EL (cell line): ENCODE data around the gene ATRN.
A peak's percentile ranks its signal among the peaks of the same experiment; 100 is the strongest.
"Not testable (repeated sequence)": the region's sequence is repeated elsewhere in the genome, so short reads cannot be mapped to it uniquely, and the experiment has no call there.

Source experiments
- DNase-seq: peaks from one replicate; pipeline ENCODE4 v3.0.0-alpha.2; 2016

ATRN gene

GRCh38 chr20:3576363-3576762 lies 105.5 kb downstream of the ATRN start:
- no peak for DNase-seq

GRCh38 chr20:3577366-3577765 lies 106.5 kb downstream of the ATRN start:
- no peak for DNase-seq

GRCh38 chr20:3580412-3580811 lies 109.6 kb downstream of the ATRN start:
- DNase-seq: no peak

- no peak for DNase-seq
These were observed 112.9 kb downstream of the ATRN start for GRCh38 chr20:3583765-3584164.

DNA sequence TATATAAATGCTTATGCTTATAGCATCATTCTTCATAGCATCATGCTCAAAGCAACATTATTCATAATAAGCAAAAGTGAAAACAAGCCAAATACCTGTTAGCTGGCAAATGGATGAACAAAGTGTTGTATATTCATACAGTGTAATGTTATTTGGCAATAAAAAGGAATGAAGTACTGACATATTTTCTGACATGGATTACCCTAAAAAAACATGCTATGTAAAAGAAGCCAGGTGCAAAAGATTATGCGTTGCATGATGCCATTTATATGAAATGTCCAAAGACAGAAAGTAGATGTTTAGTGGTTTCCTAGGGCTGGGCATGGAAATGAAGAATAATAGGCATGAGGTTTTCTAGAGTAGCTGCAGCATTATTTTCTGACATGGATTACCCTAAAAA lies 115.3 kb downstream of the ATRN start:
- DNase-seq: no peak

DNA sequence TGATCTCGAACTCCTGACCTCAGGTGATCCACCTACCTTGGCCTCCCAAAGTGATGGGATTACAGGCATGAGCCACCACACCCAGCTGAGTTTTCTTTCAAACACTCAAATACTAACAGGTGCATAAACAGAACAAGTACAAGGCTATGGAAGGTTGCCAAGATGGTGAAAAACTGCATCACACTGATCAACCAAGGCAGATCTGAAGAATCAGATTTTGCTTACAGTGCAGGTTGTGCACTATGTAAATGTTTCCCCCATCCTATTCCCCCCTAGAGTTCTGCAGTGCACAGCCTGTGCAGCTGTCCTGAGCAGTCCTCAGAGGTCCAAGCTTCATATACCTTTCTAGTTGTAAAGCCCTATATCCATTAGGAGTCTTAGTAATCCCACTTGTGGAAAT lies 119.3 kb downstream of the ATRN start:
- DNase-seq: no peak

DNA sequence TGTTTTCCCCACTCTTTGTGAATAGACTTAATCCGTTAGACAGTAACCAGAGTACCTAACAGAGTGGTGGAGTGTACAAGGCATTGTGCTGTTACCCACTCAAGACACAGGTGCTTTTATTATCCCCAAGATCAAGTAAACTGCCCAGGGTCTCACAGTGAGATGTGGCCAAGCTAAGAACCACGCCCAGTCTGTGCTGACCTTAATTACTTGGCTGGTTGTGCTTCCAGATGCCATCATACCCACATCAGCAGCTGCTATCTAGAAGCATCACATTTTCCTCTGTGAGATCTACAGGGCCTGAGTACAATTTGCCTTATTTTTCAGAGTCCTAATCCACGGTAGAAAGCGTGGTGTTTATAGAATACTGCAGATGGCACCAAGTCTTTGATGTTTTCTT lies 122.1 kb downstream of the ATRN start:
- DNase-seq: no peak

DNA sequence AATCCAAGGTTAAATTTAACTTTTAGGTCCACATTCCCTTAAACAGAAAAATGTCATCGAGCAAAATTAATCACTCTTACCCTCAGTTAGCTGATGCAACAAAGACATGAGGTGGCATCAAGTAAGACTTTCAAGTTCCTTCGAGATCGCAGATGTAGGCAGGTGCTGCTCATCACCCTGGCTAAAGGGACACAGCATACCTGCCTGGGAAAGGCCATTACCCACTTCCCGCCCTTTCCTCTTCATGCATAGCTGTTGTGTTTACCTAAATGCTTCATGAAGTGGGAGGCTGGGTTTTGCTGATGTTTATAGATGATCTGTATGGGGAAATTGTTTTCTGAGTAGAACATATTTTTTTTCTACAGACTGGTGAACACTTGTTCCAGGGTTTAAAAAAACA lies 124.7 kb downstream of the ATRN start:
- DNase-seq: no peak

DNA sequence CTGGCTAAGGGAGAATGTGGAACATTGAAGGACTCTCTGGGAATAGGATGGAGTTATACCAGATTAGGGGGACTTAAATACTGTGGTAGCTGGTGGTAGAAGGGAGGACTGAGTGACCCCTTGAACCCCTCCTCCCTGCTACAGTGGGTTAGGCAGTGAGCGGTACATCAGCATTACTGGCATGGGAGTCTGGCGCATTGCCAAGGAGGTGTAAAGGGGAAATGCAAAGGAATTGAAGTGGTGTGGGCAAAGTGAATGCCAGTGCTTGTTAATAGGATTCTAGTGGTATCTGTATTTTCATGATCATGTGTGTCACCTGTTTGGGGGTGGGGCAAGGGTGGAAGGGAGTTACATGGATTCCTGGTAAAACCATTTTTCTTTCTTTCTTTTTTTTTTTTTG lies 132.3 kb downstream of the ATRN start:
- DNase-seq: no peak

DNA sequence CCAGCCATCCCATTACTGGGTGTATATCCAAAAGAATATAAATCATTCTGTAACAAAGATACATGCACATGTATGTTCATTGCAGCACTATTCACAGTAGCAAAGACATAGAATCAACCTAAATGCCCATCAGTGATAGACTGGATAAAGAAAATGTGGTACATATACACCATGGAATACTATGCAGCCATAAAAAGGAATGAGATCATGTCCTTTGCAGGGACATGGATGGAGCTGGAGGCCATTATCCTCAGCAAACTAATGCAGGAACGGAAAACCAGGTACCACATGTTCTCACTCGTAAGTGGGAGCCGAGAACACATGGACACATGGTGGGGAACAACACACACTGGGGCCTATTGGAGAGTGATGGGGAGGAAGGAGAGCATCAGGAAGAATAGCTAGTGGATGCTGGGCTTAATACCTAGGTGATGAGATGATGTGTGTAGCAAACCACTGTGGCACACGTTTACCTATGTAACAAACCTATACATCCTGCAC lies 134.6 kb downstream of the ATRN start:
- not testable (repeated sequence) for DNase-seq

DNA sequence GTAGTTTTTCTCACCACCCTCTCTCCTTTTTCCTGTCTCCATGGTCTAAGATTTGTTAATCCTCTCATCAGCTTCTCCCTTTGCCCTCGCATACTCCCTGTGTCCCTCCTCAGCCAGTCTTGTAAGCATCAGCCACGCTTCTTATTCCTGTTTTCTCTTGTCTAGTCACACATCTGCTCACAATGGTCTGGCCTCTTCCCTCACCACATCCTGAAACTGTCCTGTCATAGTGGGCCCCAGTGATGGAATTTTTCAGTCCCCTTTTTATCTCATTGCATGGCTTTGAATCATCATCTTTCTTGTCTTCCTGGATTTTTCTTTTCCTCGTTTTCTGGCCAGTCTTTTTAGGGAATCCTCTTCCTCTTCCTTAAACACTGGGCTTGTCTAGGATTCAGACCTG lies 135.2 kb downstream of the ATRN start:
- DNase-seq: peak; percentile 59

- no peak for DNase-seq
These were observed 141.1 kb downstream of the ATRN start for GRCh38 chr20:3611901-3612300.

- no peak for DNase-seq
These were observed 142.2 kb downstream of the ATRN start for GRCh38 chr20:3612795-3613572.

- peak; percentile 8 for DNase-seq
These were observed 143.1 kb downstream of the ATRN start for GRCh38 chr20:3613821-3614440.

DNA sequence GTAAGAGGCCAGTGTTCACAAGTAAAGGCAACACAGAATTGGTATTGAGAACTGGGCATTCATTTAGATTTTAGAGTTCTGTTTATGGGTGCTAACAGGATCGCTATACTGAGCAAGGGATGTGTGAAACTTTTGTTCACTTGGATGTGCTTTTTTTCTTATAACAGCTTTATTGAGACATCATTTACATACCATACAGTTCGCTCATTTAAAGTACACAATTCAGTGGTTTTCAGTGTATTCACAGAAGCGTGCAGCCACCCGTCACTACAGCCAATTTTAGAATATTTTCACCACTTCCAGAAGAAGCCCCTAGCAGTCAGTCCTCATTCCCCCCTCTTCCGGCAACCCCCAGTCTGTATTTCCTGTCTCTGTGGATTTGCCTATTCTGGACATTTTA lies 143.6 kb downstream of the ATRN start:
- no peak for DNase-seq

GRCh38 chr20:3615171-3615840 lies 144.5 kb downstream of the ATRN start:
- DNase-seq: not testable (repeated sequence)

DNA sequence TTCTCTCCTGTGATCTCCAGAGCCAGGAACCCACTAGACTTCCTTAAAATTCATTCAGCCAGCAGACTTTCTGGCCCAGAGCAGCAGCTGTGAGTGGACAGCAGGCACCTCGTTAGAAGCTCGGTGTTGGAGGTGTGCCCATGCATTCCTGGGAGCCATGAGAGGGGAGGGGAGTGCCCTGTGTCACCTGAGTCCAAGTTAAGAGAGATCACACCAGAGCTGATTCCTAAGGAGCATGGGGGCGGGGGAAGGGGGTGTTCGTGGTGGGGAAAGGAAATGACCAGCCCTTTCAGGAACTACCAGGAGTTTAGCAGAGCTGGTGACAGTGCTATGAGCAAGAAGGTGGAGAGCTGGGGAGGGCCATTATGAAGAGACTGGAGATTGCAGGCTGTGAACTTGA lies 145.4 kb downstream of the ATRN start:
- DNase-seq: peak; percentile 44

DNA sequence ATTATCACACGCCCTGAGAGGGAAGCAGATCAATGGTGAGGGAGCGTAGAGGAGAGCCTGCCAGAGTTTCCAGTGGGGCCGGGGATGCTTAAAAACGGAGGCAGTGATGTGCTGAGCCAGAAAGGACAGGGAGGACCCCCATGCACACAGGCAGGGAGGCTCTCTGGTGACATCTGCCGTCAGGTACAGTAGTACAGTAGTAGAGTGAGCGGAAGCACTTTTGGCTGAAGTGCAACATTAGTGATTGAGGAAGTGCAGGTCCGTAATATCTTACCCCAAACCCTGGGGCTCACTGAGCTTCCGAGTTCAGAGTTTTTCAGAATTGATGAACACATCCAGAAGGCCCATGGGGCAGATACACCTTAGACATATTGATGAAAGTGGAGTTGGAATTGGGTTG lies 150.3 kb downstream of the ATRN start:
- DNase-seq: no peak

DNA sequence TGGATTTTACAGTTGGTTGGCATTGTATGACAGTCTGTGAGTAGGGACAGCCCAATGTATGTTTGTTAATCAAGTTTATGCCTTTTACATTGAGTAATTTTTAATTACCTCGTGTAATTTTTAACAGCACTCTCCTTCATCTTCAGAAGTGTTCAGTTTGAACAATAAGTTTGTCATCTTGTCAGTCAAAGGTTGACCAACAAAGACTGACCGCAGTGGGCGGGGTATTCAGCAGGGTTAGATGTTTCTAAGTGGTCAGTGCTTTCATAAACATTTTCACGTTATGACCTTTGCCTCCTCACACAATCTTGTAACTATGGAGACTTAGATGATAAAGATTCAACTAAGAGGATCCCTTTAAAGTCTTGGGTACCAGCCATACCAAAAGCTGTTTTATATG lies 151.6 kb downstream of the ATRN start:
- DNase-seq: no peak

GRCh38 chr20:3627476-3627875 lies 156.7 kb downstream of the ATRN start:
- no peak for DNase-seq

DNA sequence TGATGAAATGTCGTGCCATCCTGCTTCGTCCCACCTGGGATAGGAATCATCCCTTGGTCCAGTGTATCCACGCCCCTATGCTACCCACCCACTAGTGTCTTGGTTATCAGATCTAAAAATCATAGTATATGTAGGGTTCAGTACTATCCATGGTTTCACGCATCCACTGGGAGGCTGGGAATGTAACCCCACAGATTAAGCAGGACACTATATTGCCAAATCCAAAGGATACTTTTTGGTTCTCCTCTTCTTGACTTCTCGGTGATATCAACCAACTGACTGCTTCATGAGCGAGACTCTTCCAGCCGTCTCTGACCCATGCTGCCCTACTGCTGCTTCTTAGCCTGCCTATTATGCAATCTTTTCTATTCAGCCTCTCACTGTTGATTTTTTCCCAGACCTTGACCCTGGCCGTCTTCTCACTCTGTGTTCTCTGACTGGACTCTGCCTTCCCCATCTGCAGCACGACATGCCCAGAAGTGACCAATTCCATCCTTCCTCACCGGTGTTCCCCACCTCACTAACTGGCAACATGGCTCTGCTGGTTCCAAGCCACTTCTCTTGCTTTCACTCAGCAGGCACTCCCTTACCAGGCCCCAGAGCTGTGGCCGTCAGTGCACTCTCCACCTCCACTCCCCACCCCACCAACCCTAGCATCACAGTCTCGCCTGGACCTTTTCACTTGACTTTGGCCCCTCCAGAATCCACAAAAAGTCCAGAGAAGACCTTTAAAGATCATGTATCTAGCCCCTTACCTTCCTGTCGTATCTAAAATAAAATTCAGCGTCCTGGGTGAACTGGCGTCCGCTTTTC lies 157.9 kb downstream of the ATRN start:
- no peak for DNase-seq

GRCh38 chr20:3629893-3630292 lies 159.1 kb downstream of the ATRN start:
- DNase-seq: no peak

- DNase-seq: no peak
These were observed 159.6 kb downstream of the ATRN start for GRCh38 chr20:3630429-3630828.
